HEK293 (cell line): Measurements from ENCODE around the gene SLC32A1.
A peak's percentile ranks its signal among the peaks of the same experiment; 100 is the strongest.

Experiments
- GLI2 ChIP-seq: fragments of 450-650 bp; formaldehyde crosslinking; IDR thresholded peaks from 2 replicates; pipeline ENCODE4; 2017; ENCODE audit warnings: missing biosample characterization, missing genetic modification characterization, low read depth, borderline replicate concordance
- HIC1 ChIP-seq: fragments of 450-650 bp; formaldehyde crosslinking; IDR thresholded peaks from 2 replicates; pipeline ENCODE4 v1.5.1; 2016; ENCODE audit warnings: missing biosample characterization, missing genetic modification characterization
- IKZF3 ChIP-seq: fragments of 450-650 bp; IDR thresholded peaks from 2 replicates; pipeline ENCODE4 v1.5.0; 2018; ENCODE audit warnings: missing biosample characterization, mild to moderate bottlenecking, missing genetic modification characterization, moderate library complexity
- KLF9 ChIP-seq: fragments of 450-650 bp; formaldehyde crosslinking; IDR thresholded peaks from 2 replicates; pipeline ENCODE4 v1.5.1; 2016; ENCODE audit warnings: missing biosample characterization, missing genetic modification characterization, low read depth
- SCRT2 ChIP-seq: fragments of 450-650 bp; formaldehyde crosslinking; IDR thresholded peaks from 2 replicates; pipeline ENCODE4 v1.5.1; 2016; ENCODE audit warnings: missing biosample characterization, missing genetic modification characterization
- SETDB1 ChIP-seq: IDR thresholded peaks from one replicate; pipeline ENCODE4 v1.6.1; 2017; ENCODE audit warnings: mild to moderate bottlenecking, low read length, moderate library complexity, mixed read lengths; ENCODE audit not compliant: insufficient read length
- ZBTB1 ChIP-seq: fragments of 450-650 bp; formaldehyde crosslinking; IDR thresholded peaks from 2 replicates; pipeline ENCODE4 v1.5.1; 2016; ENCODE audit warnings: missing biosample characterization, missing genetic modification characterization
- ZBTB8A ChIP-seq: fragments of 450-650 bp; formaldehyde crosslinking; IDR thresholded peaks from 2 replicates; pipeline ENCODE4 v1.5.1; 2016; ENCODE audit warnings: missing biosample characterization, missing genetic modification characterization
- ZFP37 ChIP-seq: fragments of 450-650 bp; formaldehyde crosslinking; IDR thresholded peaks from 2 replicates; pipeline ENCODE4 v1.5.1; 2016; ENCODE audit warnings: missing biosample characterization, missing genetic modification characterization
- ZNF112 ChIP-seq: fragments of 450-650 bp; formaldehyde crosslinking; IDR thresholded peaks from 2 replicates; pipeline ENCODE4 v1.5.0; 2017; ENCODE audit warnings: missing biosample characterization, missing genetic modification characterization
- ZNF114 ChIP-seq: fragments of 450-650 bp; formaldehyde crosslinking; IDR thresholded peaks from 2 replicates; pipeline ENCODE4 v1.5.0; 2017; ENCODE audit warnings: missing biosample characterization, missing genetic modification characterization
- ZNF146 ChIP-seq: fragments of 450-650 bp; formaldehyde crosslinking; IDR thresholded peaks from 2 replicates; pipeline ENCODE4 v1.5.1; 2016; ENCODE audit warnings: missing biosample characterization, missing genetic modification characterization
- ZNF19 ChIP-seq: fragments of 450-650 bp; formaldehyde crosslinking; IDR thresholded peaks from 2 replicates; pipeline ENCODE4; 2016; ENCODE audit warnings: missing biosample characterization, missing genetic modification characterization, low read depth
- ZNF211 ChIP-seq: fragments of 450-650 bp; formaldehyde crosslinking; IDR thresholded peaks from 2 replicates; pipeline ENCODE4 v1.5.1; 2016; ENCODE audit warnings: low read depth, missing biosample characterization, missing genetic modification characterization
- ZNF223 ChIP-seq: fragments of 450-650 bp; formaldehyde crosslinking; IDR thresholded peaks from 2 replicates; pipeline ENCODE4 v1.5.1; 2016; ENCODE audit warnings: missing biosample characterization, missing genetic modification characterization
- ZNF23 ChIP-seq: fragments of 450-650 bp; formaldehyde crosslinking; IDR thresholded peaks from 2 replicates; pipeline ENCODE4 v1.5.1; 2016; ENCODE audit warnings: missing biosample characterization, missing genetic modification characterization, borderline replicate concordance
- ZNF292 ChIP-seq: fragments of 450-650 bp; formaldehyde crosslinking; IDR thresholded peaks from 2 replicates; pipeline ENCODE4 v1.5.1; 2016; ENCODE audit warnings: low read depth, missing biosample characterization, missing genetic modification characterization, borderline replicate concordance
- ZNF324 ChIP-seq: fragments of 450-650 bp; formaldehyde crosslinking; IDR thresholded peaks from 2 replicates; pipeline ENCODE4 v1.5.1; 2016; ENCODE audit warnings: missing biosample characterization, missing genetic modification characterization
- ZNF335 ChIP-seq: fragments of 450-650 bp; formaldehyde crosslinking; conservative IDR thresholded peaks from 2 replicates; pipeline ENCODE4 v1.5.1; 2016; ENCODE audit warnings: missing biosample characterization, missing genetic modification characterization
- ZNF350 ChIP-seq: fragments of 450-650 bp; formaldehyde crosslinking; IDR thresholded peaks from 2 replicates; pipeline ENCODE4 v1.5.0; 2017; ENCODE audit warnings: missing biosample characterization, mild to moderate bottlenecking, missing genetic modification characterization
- ZNF391 ChIP-seq: fragments of 450-650 bp; formaldehyde crosslinking; IDR thresholded peaks from 2 replicates; pipeline ENCODE4 v1.5.1; 2016; ENCODE audit warnings: low read depth, missing biosample characterization, missing genetic modification characterization, borderline replicate concordance
- ZNF510 ChIP-seq: fragments of 450-650 bp; formaldehyde crosslinking; IDR thresholded peaks from 2 replicates; pipeline ENCODE4 v1.5.1; 2018; ENCODE audit warnings: mild to moderate bottlenecking, missing genetic modification characterization, missing biosample characterization; ENCODE audit not compliant: insufficient replicate concordance
- ZNF514 ChIP-seq: fragments of 450-650 bp; formaldehyde crosslinking; IDR thresholded peaks from 2 replicates; pipeline ENCODE4 v1.5.1; 2016; ENCODE audit warnings: missing biosample characterization, missing genetic modification characterization
- ZNF544 ChIP-seq: fragments of 450-650 bp; formaldehyde crosslinking; IDR thresholded peaks from 2 replicates; pipeline ENCODE4 v1.5.0; 2017; ENCODE audit warnings: missing biosample characterization, missing genetic modification characterization
- ZNF549 ChIP-seq: fragments of 450-650 bp; IDR thresholded peaks from 2 replicates; pipeline ENCODE4 v1.5.1; 2018; ENCODE audit warnings: missing biosample characterization, missing genetic modification characterization, mild to moderate bottlenecking, inconsistent platforms, moderate library complexity
- ZNF555 ChIP-seq: fragments of 450-650 bp; formaldehyde crosslinking; conservative IDR thresholded peaks from 2 replicates; pipeline ENCODE4 v1.5.1; 2017; ENCODE audit warnings: missing biosample characterization, mild to moderate bottlenecking, missing genetic modification characterization, inconsistent platforms
- ZNF585B ChIP-seq: fragments of 450-650 bp; formaldehyde crosslinking; IDR thresholded peaks from 2 replicates; pipeline ENCODE4 v1.5.1; 2016; ENCODE audit warnings: missing biosample characterization, missing genetic modification characterization
- ZNF596 ChIP-seq: fragments of 450-650 bp; IDR thresholded peaks from 2 replicates; pipeline ENCODE4 v1.5.0; 2018; ENCODE audit warnings: missing biosample characterization, mild to moderate bottlenecking, missing genetic modification characterization, moderate library complexity
- ZNF624 ChIP-seq: fragments of 450-650 bp; formaldehyde crosslinking; IDR thresholded peaks from 2 replicates; pipeline ENCODE4 v1.5.1; 2017; ENCODE audit warnings: missing biosample characterization, missing genetic modification characterization
- ZNF629 ChIP-seq: fragments of 450-650 bp; formaldehyde crosslinking; IDR thresholded peaks from 2 replicates; pipeline ENCODE4 v1.5.1; 2017; ENCODE audit warnings: missing biosample characterization, missing genetic modification characterization
- ZNF843 ChIP-seq: fragments of 450-650 bp; formaldehyde crosslinking; IDR thresholded peaks from 2 replicates; pipeline ENCODE4 v1.5.1; 2016; ENCODE audit warnings: missing biosample characterization, missing genetic modification characterization
- ZSCAN23 ChIP-seq: fragments of 450-650 bp; formaldehyde crosslinking; IDR thresholded peaks from 2 replicates; pipeline ENCODE4 v1.5.1; 2016; ENCODE audit warnings: missing biosample characterization, missing genetic modification characterization
- ZXDB ChIP-seq: fragments of 450-650 bp; formaldehyde crosslinking; IDR thresholded peaks from 2 replicates; pipeline ENCODE4 v1.5.1; 2016; ENCODE audit warnings: missing biosample characterization, missing genetic modification characterization
- TF ChIP-seq, protein P1 (sequence below): fragments of 450-650 bp; formaldehyde crosslinking; IDR thresholded peaks from 2 replicates; pipeline ENCODE4 v1.5.1; 2016; ENCODE audit warnings: missing biosample characterization, missing genetic modification characterization
- TF ChIP-seq, protein P2 (sequence below): fragments of 450-650 bp; formaldehyde crosslinking; IDR thresholded peaks from 2 replicates; pipeline ENCODE4 v1.5.1; 2016; ENCODE audit warnings: missing biosample characterization, missing genetic modification characterization

SLC32A1 gene

DNA sequence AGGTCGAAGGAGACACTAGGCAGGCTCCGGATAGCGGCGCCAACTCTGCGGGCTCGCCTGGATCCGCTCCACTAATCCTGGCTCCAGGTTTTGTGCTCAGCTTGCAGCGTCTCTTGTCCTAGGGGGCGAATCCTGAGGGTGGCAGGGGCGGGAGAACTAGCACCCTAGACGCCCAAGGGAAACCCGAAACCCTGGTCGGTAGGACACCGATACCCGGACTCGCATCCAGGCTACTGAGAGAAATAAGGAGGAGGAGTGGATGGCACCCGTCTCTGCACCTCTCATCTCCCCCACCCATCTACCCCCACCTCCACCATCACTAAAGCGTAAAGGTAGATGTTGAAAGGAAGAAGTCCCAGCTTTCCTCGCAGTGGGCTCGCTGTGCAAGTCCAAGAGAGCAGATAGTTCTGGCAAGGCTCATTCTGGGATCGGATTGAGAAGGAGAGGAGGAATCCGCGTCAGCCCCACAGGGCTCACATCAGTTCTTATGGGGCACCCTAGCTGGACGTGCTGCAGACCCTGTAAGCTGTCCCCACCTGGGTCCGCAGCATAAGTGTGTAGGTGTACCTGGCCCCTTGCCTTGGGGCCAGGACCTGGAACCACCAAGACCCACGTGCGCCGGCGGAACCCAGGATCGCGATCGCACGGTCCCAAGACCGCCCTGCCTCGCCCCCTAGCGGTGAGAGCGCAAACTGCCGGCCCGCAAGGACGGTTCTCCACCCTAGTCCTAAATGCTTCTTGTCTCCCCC, 6.9 kb downstream of the SLC32A1 start (continued):
- no peak for TF ChIP-seq ZBTB1
- TF ChIP-seq ZNF114 (tag by site-specific recombination) = no peak
- TF ChIP-seq ZNF335 (tag by site-specific recombination) = peak; percentile 78
- no peak for TF ChIP-seq ZNF549 (tag by site-specific recombination)
- TF ChIP-seq ZNF324 = peak; percentile 18; the same call in 1 of the 2 replicates
- TF ChIP-seq ZNF629 = no peak
- TF ChIP-seq, protein P1, sequence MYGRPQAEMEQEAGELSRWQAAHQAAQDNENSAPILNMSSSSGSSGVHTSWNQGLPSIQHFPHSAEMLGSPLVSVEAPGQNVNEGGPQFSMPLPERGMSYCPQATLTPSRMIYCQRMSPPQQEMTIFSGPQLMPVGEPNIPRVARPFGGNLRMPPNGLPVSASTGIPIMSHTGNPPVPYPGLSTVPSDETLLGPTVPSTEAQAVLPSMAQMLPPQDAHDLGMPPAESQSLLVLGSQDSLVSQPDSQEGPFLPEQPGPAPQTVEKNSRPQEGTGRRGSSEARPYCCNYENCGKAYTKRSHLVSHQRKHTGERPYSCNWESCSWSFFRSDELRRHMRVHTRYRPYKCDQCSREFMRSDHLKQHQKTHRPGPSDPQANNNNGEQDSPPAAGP (tag by site-specific recombination) = peak; percentile 54
- TF ChIP-seq ZNF112 (tag by site-specific recombination) = no peak
- no peak for TF ChIP-seq ZNF596 (tag by site-specific recombination)
- no peak for TF ChIP-seq ZNF350
- TF ChIP-seq ZSCAN23 (tag by site-specific recombination) = no peak
- TF ChIP-seq GLI2 (tag by site-specific recombination) = no peak
- TF ChIP-seq ZNF585B (tag by site-specific recombination) = no peak
- TF ChIP-seq ZNF146 (tag by site-specific recombination) = no peak
- no peak; the same call in 1 of the 2 replicates for TF ChIP-seq ZFP37 (tag by site-specific recombination)
- peak; percentile 98 for TF ChIP-seq ZXDB (tag by site-specific recombination)
- peak; percentile 31; the same call in 1 of the 2 replicates for TF ChIP-seq KLF9 (tag by site-specific recombination)
- TF ChIP-seq, protein P2, sequence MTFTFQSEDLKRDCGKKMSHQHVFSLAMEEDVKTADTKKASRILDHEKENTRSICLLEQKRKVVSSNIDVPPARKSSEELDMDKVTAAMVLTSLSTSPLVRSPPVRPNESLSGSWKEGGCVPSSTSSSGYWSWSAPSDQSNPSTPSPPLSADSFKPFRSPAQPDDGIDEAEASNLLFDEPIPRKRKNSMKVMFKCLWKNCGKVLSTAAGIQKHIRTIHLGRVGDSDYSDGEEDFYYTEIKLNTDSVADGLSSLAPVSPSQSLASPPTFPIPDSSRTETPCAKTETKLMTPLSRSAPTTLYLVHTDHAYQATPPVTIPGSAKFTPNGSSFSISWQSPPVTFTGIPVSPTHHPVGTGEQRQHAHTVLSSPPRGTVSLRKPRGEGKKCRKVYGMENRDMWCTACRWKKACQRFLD = no peak
- peak; percentile 45 for TF ChIP-seq ZBTB8A (tag by site-specific recombination)
- TF ChIP-seq ZNF624 = no peak
- no peak for TF ChIP-seq ZNF19 (tag by site-specific recombination)
- no peak for TF ChIP-seq SCRT2 (tag by site-specific recombination)
- no peak for TF ChIP-seq IKZF3 (tag by site-specific recombination)
- no peak for TF ChIP-seq ZNF23 (tag by site-specific recombination)
- no peak for TF ChIP-seq ZNF843 (tag by site-specific recombination)
- TF ChIP-seq ZNF391 (tag by site-specific recombination) = 0 out of 2 replicates have a peak, but pooled peaks have one; percentile 55
- TF ChIP-seq ZNF292 (tag by site-specific recombination) = no peak
- no peak for TF ChIP-seq SETDB1
- TF ChIP-seq ZNF223 (tag by site-specific recombination) = no peak
- no peak for TF ChIP-seq ZNF555 (tag by site-specific recombination)
- TF ChIP-seq HIC1 (tag by site-specific recombination) = peak; percentile 35; the same call in 1 of the 2 replicates
- TF ChIP-seq ZNF211 (tag by site-specific recombination) = no peak
- TF ChIP-seq ZNF544 (tag by site-specific recombination) = no peak
- TF ChIP-seq ZNF510 (tag by site-specific recombination) = no peak
- TF ChIP-seq ZNF514 (tag by site-specific recombination) = no peak
